IMR-90 (cell line): ENCODE measurements around the gene TAF4B. TPM values are rescaled to one million over a fixed set of nuclear protein-coding genes. Genes with fewer than 3 reads are reported as not detected.

ENCODE experiments used
- ATAC-seq: fragments of 200-7000 bp; cut with Tn5 transposase; 2 replicates; pipeline ENCODE4 v1.9.1; 2020; ENCODE audit warnings: low read depth, mild to moderate bottlenecking, moderate library complexity
- BruUV-seq: library from RNA; stranded (reverse); fragments of 400-500 nt; replicated peaks from 2 replicates; lab custom pipeline; 2021; lab: Mats Ljungman, UMichigan
- CTCF ChIA-PET: fragments of 300-600 bp; formaldehyde crosslinking; extraction: SDS; loops from one replicate; lab custom pipeline; 2021; ENCODE audit warnings: antibody characterized with exemption; lab: Yijun Ruan, JAX
- POLR2A ChIA-PET: fragments of 300-600 bp; sonication (Branson Sonifier 250); formaldehyde crosslinking; loops from one replicate; lab custom pipeline; 2022; ENCODE audit warnings: antibody characterized with exemption; ENCODE audit not compliant: unreplicated experiment; lab: Charles Lee
- DNase-seq: peaks from one replicate; pipeline ENCODE4 v3.0.0; 2013
- H2AFZ ChIP-seq: replicated peaks from 2 replicates; pipeline ENCODE3; 2013; ENCODE audit warnings: low read length, mild to moderate bottlenecking; ENCODE audit not compliant: poor library complexity
- H2AK5ac ChIP-seq: 2 replicates; pipeline ENCODE4 v1.6.1; 2013; ENCODE audit warnings: low read depth, low read length, inconsistent platforms
- H2AK9ac ChIP-seq: replicated peaks from 2 replicates; pipeline ENCODE3; 2013; ENCODE audit warnings: mild to moderate bottlenecking, low read depth, low read length, moderate library complexity; ENCODE audit not compliant: poor library complexity
- H2BK120ac ChIP-seq: 2 replicates; pipeline ENCODE4 v1.6.1; 2013; ENCODE audit warnings: low read depth, low read length, inconsistent platforms
- H2BK15ac ChIP-seq: 3 replicates; pipeline ENCODE4 v1.6.1; 2013; ENCODE audit warnings: low read depth, low read length, inconsistent platforms
- H2BK20ac ChIP-seq: 2 replicates; pipeline ENCODE4 v1.6.1; 2013; ENCODE audit warnings: low read depth, mild to moderate bottlenecking, inconsistent platforms, low read length, moderate library complexity
- H2BK5ac ChIP-seq: 2 replicates; pipeline ENCODE4 v1.6.1; 2013; ENCODE audit warnings: mild to moderate bottlenecking, low read depth, low read length, inconsistent platforms; ENCODE audit not compliant: poor library complexity, severe bottlenecking
- H3K14ac ChIP-seq: replicated peaks from 2 replicates; pipeline ENCODE4 v1.6.1; 2013; ENCODE audit warnings: low read depth, low read length, inconsistent platforms
- H3K18ac ChIP-seq: 2 replicates; pipeline ENCODE4 v1.6.1; 2013; ENCODE audit warnings: low read depth, low read length, control low read depth
- H3K23ac ChIP-seq: 2 replicates; pipeline ENCODE4 v1.6.1; 2013; ENCODE audit warnings: low read depth, low read length, inconsistent platforms
- H3K27ac ChIP-seq: 2 replicates; pipeline ENCODE4 v1.5.1; 2013; ENCODE audit warnings: mild to moderate bottlenecking, control low read depth, low read length; ENCODE audit not compliant: insufficient read depth
- H3K27me3 ChIP-seq: 2 replicates; pipeline ENCODE4 v1.6.1; 2013; ENCODE audit warnings: low read length; ENCODE audit not compliant: control insufficient read depth, insufficient read depth
- H3K36me3 ChIP-seq: 2 replicates; pipeline ENCODE4 v1.6.1; 2013; ENCODE audit warnings: low read length, mixed read lengths; ENCODE audit not compliant: control insufficient read depth, insufficient read depth
- H3K4ac ChIP-seq: 2 replicates; pipeline ENCODE4 v1.6.1; 2013; ENCODE audit warnings: low read depth, low read length, inconsistent platforms
- H3K4me1 ChIP-seq: 2 replicates; pipeline ENCODE4 v1.6.1; 2013; ENCODE audit warnings: low read length, mixed read lengths; ENCODE audit not compliant: control insufficient read depth, insufficient read depth
- H3K4me2 ChIP-seq: 2 replicates; pipeline ENCODE4 v1.6.1; 2013; ENCODE audit warnings: low read depth, mild to moderate bottlenecking, control low read depth, low read length, moderate library complexity
- H3K4me3 ChIP-seq: 2 replicates; pipeline ENCODE4 v1.5.1; 2013; ENCODE audit warnings: low read depth, mild to moderate bottlenecking, control low read depth, low read length, moderate library complexity; ENCODE audit not compliant: insufficient read depth
- H3K56ac ChIP-seq: 2 replicates; pipeline ENCODE4 v1.6.1; 2013; ENCODE audit warnings: low read length, inconsistent platforms; ENCODE audit not compliant: insufficient read depth; ENCODE audit errors: extremely low read depth
- H3K79me1 ChIP-seq, 2 experiments: 2 replicates each; pipeline ENCODE4 v1.6.1; 2013; ENCODE audit warnings: low read length in 2 of 2, inconsistent platforms in 1 of 2, low read depth in 1 of 2
- H3K9ac ChIP-seq: 2 replicates; pipeline ENCODE4 v1.6.1; 2013; ENCODE audit warnings: low read depth, low read length, control low read depth
- H3K9me1 ChIP-seq: 2 replicates; pipeline ENCODE4 v1.6.1; 2013; ENCODE audit warnings: low read length, inconsistent platforms; ENCODE audit not compliant: insufficient read depth
- H3K9me3 ChIP-seq: 2 replicates; pipeline ENCODE4 v1.6.1; 2013; ENCODE audit warnings: low read length; ENCODE audit not compliant: control insufficient read depth, insufficient read depth
- H4K20me1 ChIP-seq: 2 replicates; pipeline ENCODE4 v1.6.1; 2013; ENCODE audit warnings: low read length, inconsistent platforms; ENCODE audit not compliant: insufficient read depth
- H4K5ac ChIP-seq: 2 replicates; pipeline ENCODE4 v1.6.1; 2013; ENCODE audit warnings: mild to moderate bottlenecking, low read depth, low read length, control low read depth
- H4K8ac ChIP-seq, 2 experiments: 2 replicates each; pipeline ENCODE4 v1.6.1; 2013; ENCODE audit warnings: low read depth in 2 of 2, low read length in 2 of 2, control low read depth in 1 of 2, inconsistent platforms in 1 of 2
- H4K91ac ChIP-seq: 2 replicates; pipeline ENCODE4 v1.6.1; 2013; ENCODE audit warnings: low read depth, low read length, inconsistent platforms; ENCODE audit not compliant: insufficient read depth
- CEBPB ChIP-seq: IDR thresholded peaks from 2 replicates; pipeline ENCODE4 v1.6.1; 2012; ENCODE audit warnings: low read depth, low read length, improper control_type of control experiment
- CHD1 ChIP-seq: IDR thresholded peaks from 2 replicates; pipeline ENCODE4 v1.6.1; 2012; ENCODE audit warnings: low read depth, low read length, improper control_type of control experiment
- FOS ChIP-seq: fragments of 150-350 bp; IDR thresholded peaks from 2 replicates; pipeline ENCODE4 v1.6.1; 2016; ENCODE audit warnings: low read depth, low read length
- MAFK ChIP-seq: IDR thresholded peaks from 2 replicates; pipeline ENCODE4 v1.6.1; 2012; ENCODE audit warnings: low read depth, low read length, improper control_type of control experiment
- MAZ ChIP-seq: IDR thresholded peaks from 2 replicates; pipeline ENCODE4 v1.6.1; 2012; ENCODE audit warnings: low read depth, mild to moderate bottlenecking, low read length, improper control_type of control experiment, moderate library complexity, borderline replicate concordance
- MXI1 ChIP-seq: IDR thresholded peaks from 2 replicates; pipeline ENCODE4 v1.6.1; 2012; ENCODE audit warnings: low read depth, mild to moderate bottlenecking, low read length, moderate library complexity, borderline replicate concordance
- RAD21 ChIP-seq: IDR thresholded peaks from 2 replicates; pipeline ENCODE4 v1.6.1; 2012; ENCODE audit warnings: low read length, improper control_type of control experiment
- RCOR1 ChIP-seq: IDR thresholded peaks from 2 replicates; pipeline ENCODE4 v1.6.1; 2012; ENCODE audit warnings: mild to moderate bottlenecking, low read length, improper control_type of control experiment; ENCODE audit not compliant: insufficient replicate concordance
- RFX5 ChIP-seq: IDR thresholded peaks from 2 replicates; pipeline ENCODE4 v1.8.0; 2012; ENCODE audit warnings: low read depth, mild to moderate bottlenecking, low read length, moderate library complexity
- WGBS, 2 experiments: methylation state at CpG; one replicate each; pipeline versions ENCODE4 v1.1.5 to v1.1.7; 2013; ENCODE audit warnings: missing lambda C conversion rate in 2 of 2; ENCODE audit not compliant: insufficient read length in 1 of 2; ENCODE audit errors: extremely low coverage in 2 of 2; 5-methylcytosine and 5-hydroxymethylcytosine counted together
- dilution Hi-C: fragments of 300-500 bp; cut with HindIII; formaldehyde crosslinking; loops from one replicate; pipeline ENCODE4 v1.14.3; 2018; ENCODE audit warnings: low sequenced_read_pairs; ENCODE audit not compliant: unreplicated experiment
- in situ Hi-C: fragments of 300-500 bp; cut with MboI; formaldehyde crosslinking; loops from 3 replicates; pipeline ENCODE4 v1.14.3; 2019; ENCODE audit warnings: low sequenced_read_pairs, inconsistent platforms, mixed read lengths
- intact Hi-C: fragments of 100-400 bp; cut with micrococcal nuclease; formaldehyde crosslinking; loops from 2 replicates; pipeline ENCODE4 v1.10.0; 2022
- polyA plus RNA-seq, 3 experiments: library from polyadenylated mRNA; depleted of rRNA; stranded (reverse); fragments of >200 nt; gene quantifications; 2 replicates each; pipeline ENCODE4 v1.2.3, GENCODE V29; 2012; ENCODE audit warnings: low replicate concordance in 1 of 3
- total RNA-seq: library from RNA; depleted of rRNA; stranded (reverse); fragments of >200 nt; gene quantifications from 2 replicates; pipeline ENCODE4 v1.2.3, GENCODE V29; 2012
- TF ChIP-seq, protein P1 (sequence below): conservative IDR thresholded peaks from 2 replicates; pipeline ENCODE4 v1.5.1; 2012; ENCODE audit warnings: mild to moderate bottlenecking, low read depth, low read length, improper control_type of control experiment
- TF ChIP-seq, protein P2 (sequence below): fragments of 150-350 bp; IDR thresholded peaks from 2 replicates; pipeline ENCODE4 v1.6.1; 2016; ENCODE audit warnings: low read depth, mild to moderate bottlenecking, low read length, moderate library complexity, borderline replicate concordance
- TF ChIP-seq, protein P3 (sequence below): fragments of 150-350 bp; IDR thresholded peaks from 2 replicates; pipeline ENCODE4 v1.6.1; 2017; ENCODE audit warnings: mild to moderate bottlenecking, antibody characterized with exemption, low read length, low read depth

TAF4B gene
- total and polyA plus RNA-seq, 2 of the 4 experiments (the other 2 are of a cell fraction), result 0.38 to 1.1 TPM

DNA sequence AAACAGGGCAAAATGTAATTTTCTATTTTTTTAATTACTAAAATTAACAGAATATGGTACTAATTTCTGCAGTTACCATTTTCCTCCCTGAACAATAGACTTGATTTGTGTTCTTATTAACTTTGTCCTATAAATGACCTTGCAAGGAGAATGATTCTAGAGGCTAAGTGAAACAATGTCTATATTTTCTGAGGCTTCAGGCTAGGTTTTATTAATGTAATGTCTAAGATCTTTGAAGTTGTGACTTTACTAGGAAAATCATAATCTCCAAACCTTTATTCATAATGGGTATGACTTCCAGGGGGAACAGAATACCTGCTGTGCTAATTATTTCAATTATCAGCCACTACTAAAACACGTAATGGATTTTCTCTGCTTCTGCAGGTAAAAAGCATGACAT, 94.4 kb downstream of the TAF4B start:
- no TSS peak for BruUV-seq
- dilution Hi-C loops, result no loop called here
- H3K4me1 ChIP-seq, result no peaks in the 10 kb centered on the region
- no peak overlapping the region for H2AK9ac ChIP-seq
- no peak overlapping the region for H3K4ac ChIP-seq
- ChIA-PET POLR2A (no interaction called here), CTCF (interaction anchor here (1.6 kb wide), 1 partner anchor 63 kb away, joined by 3 read pairs; no protein-coding TSS in a partner anchor)
- H3K56ac ChIP-seq, result no peak overlapping the region
- no peak for DNase-seq
- intact Hi-C loops, result no loop called here
- H3K4me2 ChIP-seq, result no peak overlapping the region
- no peak overlapping the region for H2BK120ac ChIP-seq
- in situ Hi-C loops, result no loop called here
- TF ChIP-seq MAZ, result no peak
- no peak for TF ChIP-seq CEBPB
- TF ChIP-seq FOS, result no peak
- TF ChIP-seq MXI1, result no peak
- TF ChIP-seq RFX5, result no peak
- no peak for TF ChIP-seq RAD21
- TF ChIP-seq CHD1, result no peak
- no peak for TF ChIP-seq MAFK
- no peak for TF ChIP-seq RCOR1
- TF ChIP-seq, protein P1, sequence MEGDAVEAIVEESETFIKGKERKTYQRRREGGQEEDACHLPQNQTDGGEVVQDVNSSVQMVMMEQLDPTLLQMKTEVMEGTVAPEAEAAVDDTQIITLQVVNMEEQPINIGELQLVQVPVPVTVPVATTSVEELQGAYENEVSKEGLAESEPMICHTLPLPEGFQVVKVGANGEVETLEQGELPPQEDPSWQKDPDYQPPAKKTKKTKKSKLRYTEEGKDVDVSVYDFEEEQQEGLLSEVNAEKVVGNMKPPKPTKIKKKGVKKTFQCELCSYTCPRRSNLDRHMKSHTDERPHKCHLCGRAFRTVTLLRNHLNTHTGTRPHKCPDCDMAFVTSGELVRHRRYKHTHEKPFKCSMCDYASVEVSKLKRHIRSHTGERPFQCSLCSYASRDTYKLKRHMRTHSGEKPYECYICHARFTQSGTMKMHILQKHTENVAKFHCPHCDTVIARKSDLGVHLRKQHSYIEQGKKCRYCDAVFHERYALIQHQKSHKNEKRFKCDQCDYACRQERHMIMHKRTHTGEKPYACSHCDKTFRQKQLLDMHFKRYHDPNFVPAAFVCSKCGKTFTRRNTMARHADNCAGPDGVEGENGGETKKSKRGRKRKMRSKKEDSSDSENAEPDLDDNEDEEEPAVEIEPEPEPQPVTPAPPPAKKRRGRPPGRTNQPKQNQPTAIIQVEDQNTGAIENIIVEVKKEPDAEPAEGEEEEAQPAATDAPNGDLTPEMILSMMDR, result no peak
- TF ChIP-seq, protein P2, sequence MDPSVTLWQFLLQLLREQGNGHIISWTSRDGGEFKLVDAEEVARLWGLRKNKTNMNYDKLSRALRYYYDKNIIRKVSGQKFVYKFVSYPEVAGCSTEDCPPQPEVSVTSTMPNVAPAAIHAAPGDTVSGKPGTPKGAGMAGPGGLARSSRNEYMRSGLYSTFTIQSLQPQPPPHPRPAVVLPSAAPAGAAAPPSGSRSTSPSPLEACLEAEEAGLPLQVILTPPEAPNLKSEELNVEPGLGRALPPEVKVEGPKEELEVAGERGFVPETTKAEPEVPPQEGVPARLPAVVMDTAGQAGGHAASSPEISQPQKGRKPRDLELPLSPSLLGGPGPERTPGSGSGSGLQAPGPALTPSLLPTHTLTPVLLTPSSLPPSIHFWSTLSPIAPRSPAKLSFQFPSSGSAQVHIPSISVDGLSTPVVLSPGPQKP, result no peak
- TF ChIP-seq, protein P3, sequence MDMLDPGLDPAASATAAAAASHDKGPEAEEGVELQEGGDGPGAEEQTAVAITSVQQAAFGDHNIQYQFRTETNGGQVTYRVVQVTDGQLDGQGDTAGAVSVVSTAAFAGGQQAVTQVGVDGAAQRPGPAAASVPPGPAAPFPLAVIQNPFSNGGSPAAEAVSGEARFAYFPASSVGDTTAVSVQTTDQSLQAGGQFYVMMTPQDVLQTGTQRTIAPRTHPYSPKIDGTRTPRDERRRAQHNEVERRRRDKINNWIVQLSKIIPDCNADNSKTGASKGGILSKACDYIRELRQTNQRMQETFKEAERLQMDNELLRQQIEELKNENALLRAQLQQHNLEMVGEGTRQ, result no peak
- no peak overlapping the region for H4K91ac ChIP-seq
- H3K18ac ChIP-seq, result no peak overlapping the region
- no peak overlapping the region for H2BK15ac ChIP-seq
- no peak overlapping the region for H3K23ac ChIP-seq
- no peak overlapping the region for H4K8ac ChIP-seq
- no peaks in the 10 kb centered on the region for H4K20me1 ChIP-seq
- H2AFZ ChIP-seq, result no peak overlapping the region
- no peak for ATAC-seq
- no peaks in the 10 kb centered on the region for H3K27me3 ChIP-seq
- H3K79me1 ChIP-seq, result no peaks in the 10 kb centered on the region
- no peak overlapping the region for H3K27ac ChIP-seq
- no peak overlapping the region for H3K9ac ChIP-seq
- no CpG with 5 or more reads among the region's 1 CpG for WGBS, 2 experiments
- H3K14ac ChIP-seq, result no peak overlapping the region
- no peak overlapping the region for H4K5ac ChIP-seq
- no peak overlapping the region for H2BK20ac ChIP-seq
- H2AK5ac ChIP-seq, result no peak overlapping the region
- H2BK5ac ChIP-seq, result no peak overlapping the region
- no peak overlapping the region for H3K4me3 ChIP-seq
- no peaks in the 10 kb centered on the region for H3K9me3 ChIP-seq
- H3K9me1 ChIP-seq, result no peaks in the 10 kb centered on the region
- H3K36me3 ChIP-seq, result no peaks in the 10 kb centered on the region
